HG02588 (cell line): ENCODE measurements around the gene CATSPER1.
"Not testable (repeated sequence)": the region's sequence is repeated elsewhere in the genome, so short reads cannot be mapped to it uniquely, and the experiment has no call there.

Experiments used
- ATAC-seq: cut with Tn5 transposase; IDR thresholded peaks from one replicate; pipeline ENCODE4 v1.9.1; 2021; ENCODE audit warnings: mild to moderate bottlenecking, moderate library complexity; ENCODE audit not compliant: unreplicated experiment

CATSPER1 gene

GRCh38 chr11:66051766-66052663 lies 25.7 kb upstream of the CATSPER1 start, which contains the start of gene SF3B2:
Gene SF3B2 (plus strand): TSS chr11:66052364. CDS start chr11:66052385, 21 bp downstream.
- ATAC-seq: peak; percentile 92

GRCh38 chr11:66051371-66051765 lies 25.1 kb upstream of the CATSPER1 start:
- no peak for ATAC-seq

GRCh38 chr11:66050581-66051231 lies 24.4 kb upstream of the CATSPER1 start:
- no peak for ATAC-seq

GRCh38 chr11:66048547-66049323 lies 22.5 kb upstream of the CATSPER1 start, which contains the start of gene GAL3ST3:
Gene GAL3ST3 (minus strand): TSS chr11:66049161. CDS start chr11:66045415, 3,746 bp downstream.
- ATAC-seq: no peak

- ATAC-seq: no peak
These were observed 21.5 kb upstream of the CATSPER1 start for GRCh38 chr11:66047541-66048365.

GRCh38 chr11:66046901-66047300 lies 20.6 kb upstream of the CATSPER1 start:
- ATAC-seq: no peak

GRCh38 chr11:66045177-66045639 lies 18.9 kb upstream of the CATSPER1 start:
- ATAC-seq: no peak

GRCh38 chr11:66044757-66045156 lies 18.5 kb upstream of the CATSPER1 start:
- no peak for ATAC-seq

GRCh38 chr11:66042996-66043906 lies 17.0 kb upstream of the CATSPER1 start:
- ATAC-seq: no peak

- no peak for ATAC-seq
These were observed 16.1 kb upstream of the CATSPER1 start for GRCh38 chr11:66042227-66042995.

- no peak for ATAC-seq
These were observed 13.5 kb upstream of the CATSPER1 start for GRCh38 chr11:66039765-66040164.

- no peak for ATAC-seq
These were observed 11.0 kb upstream of the CATSPER1 start for GRCh38 chr11:66037327-66037726.

- no peak for ATAC-seq
These were observed 10.0 kb upstream of the CATSPER1 start for GRCh38 chr11:66036334-66036710.

- no peak for ATAC-seq
These were observed 9.5 kb upstream of the CATSPER1 start for GRCh38 chr11:66035653-66036333.

- ATAC-seq: no peak
These were observed 6.9 kb upstream of the CATSPER1 start for GRCh38 chr11:66032957-66033735.

GRCh38 chr11:66023186-66023440 lies 3.2 kb downstream of the CATSPER1 start:
- not testable (repeated sequence) for ATAC-seq

- ATAC-seq: no peak
These were observed 3.7 kb downstream of the CATSPER1 start for GRCh38 chr11:66022401-66023185.
